ENCODE measurements around the gene NINJ1. TPM values are rescaled to one million over a fixed set of nuclear protein-coding genes. Genes with fewer than 3 reads are reported as not detected.

The NINJ1 gene
- total and polyA plus RNA-seq, 2 of the 8 experiments (the other 6 are each of a cell fraction or from before 2014, with no cell fraction given): 28.2 to 65.6 TPM

GRCh38 chr9:93121316-93122241 is 12.5 kb downstream of the NINJ1 start:
- WGBS, 2 experiments (ENCODE audit: extremely low coverage in 1 of 2, insufficient coverage in 1 of 2, insufficient read length in 1 of 2, insufficient replicate concordance in 2 of 2, low coverage in 1 of 2, low lambda C conversion rate in 2 of 2, missing lambda C conversion rate in 1 of 2): 89% methylated on average over 20 of the region's 20 CpGs; no CpG with 5 or more reads in 1 of the 2 experiments
- Histone ChIP-seq H2AFZ (ENCODE audit: low read length) (no peak overlapping the region), H3K4me3 (ENCODE audit: extremely low read depth in 1 of 4, insufficient read depth in 2 of 4, low read depth in 3 of 4, low read length in 4 of 4) (no peak overlapping the region), H2BK12ac (ENCODE audit: low read depth, low read length) (no peak overlapping the region), H3K18ac (ENCODE audit: extremely low read depth, low read length) (no peak overlapping the region), H3K79me1 (ENCODE audit: low read depth, low read length) (peaks cover 2% of the 10 kb centered on the region), H3K36me3 (ENCODE audit: control insufficient read depth in 2 of 4, insufficient read depth in 4 of 4, low read length in 3 of 4) (peaks cover 0 to 4% (median 0%) of the 10 kb centered on the region in 4 experiments; a peak in 1 of 8 replicates), H3K9me3 (ENCODE audit: insufficient read depth in 2 of 2, low read depth in 1 of 2, low read length in 1 of 2) (no peaks in the 10 kb centered on the region), H3K4ac (replicated peaks; ENCODE audit: insufficient read length, low read depth, low read length) (no peak overlapping the region), H2AK5ac (ENCODE audit: low read depth, low read length) (no peak overlapping the region), H3K27ac (ENCODE audit: low read depth, low read length) (no peak overlapping the region), H2BK20ac (ENCODE audit: low read length) (no peak overlapping the region), H4K91ac (replicated peaks; ENCODE audit: insufficient read length, low read length) (no peak overlapping the region), H3K56ac (replicated peaks; ENCODE audit: insufficient read length, low read depth, low read length) (no peak overlapping the region), H3K14ac (ENCODE audit: insufficient read length) (no peak overlapping the region), H3K23me2 (ENCODE audit: low read depth, low read length) (peaks cover 5% of the 10 kb centered on the region; the same call in 1 of the 2 replicates), H4K20me1 (replicated peaks in 1 of 2; ENCODE audit: control insufficient read depth in 1 of 2, insufficient read depth in 2 of 2, low read length in 2 of 2) (peaks cover 0 to 12% of the 10 kb centered on the region in 2 experiments), H2BK15ac (ENCODE audit: low read length) (no peak overlapping the region), H2BK120ac (replicated peaks; ENCODE audit: low read depth, low read length) (no peak overlapping the region), H2BK5ac (ENCODE audit: low read depth, low read length) (no peak overlapping the region; the same call in 1 of the 2 replicates), H3K27me3 (replicated peaks in 1 of 4; ENCODE audit: control insufficient read depth in 3 of 4, extremely low read depth in 1 of 4, insufficient read depth in 3 of 4, low read length in 3 of 4) (no peaks in the 10 kb centered on the region; a peak in 1 of 7 replicates), H3K23ac (ENCODE audit: insufficient read length) (no peak overlapping the region), H3K4me1 (replicated peaks in 1 of 4; ENCODE audit: control insufficient read depth in 3 of 4, insufficient read depth in 4 of 4, low read length in 3 of 4) (peaks cover 0 to 8% (median 3%) of the 10 kb centered on the region in 4 experiments; a peak in 6 of 7 replicates), H3K4me2 (ENCODE audit: insufficient read depth in 1 of 2, low read depth in 2 of 2, low read length in 2 of 2) (no peak overlapping the region), H3K9ac (replicated peaks in 1 of 4; ENCODE audit: extremely low read depth in 1 of 4, low read depth in 3 of 4, low read length in 3 of 4) (no peak overlapping the region), H3K79me2 (ENCODE audit: control insufficient read depth in 1 of 2, insufficient read depth in 2 of 2, low read length in 2 of 2) (no peaks in the 10 kb centered on the region), H4K5ac (ENCODE audit: insufficient read length, low read depth, low read length) (no peak overlapping the region), H4K8ac (ENCODE audit: extremely low read depth, insufficient read depth, low read length) (no peak overlapping the region)
- FAIRE-seq (no peak), DNase-seq (ENCODE audit: low read depth in 1 of 2, low spot score in 2 of 2) (no peak)
- ChIA-PET POLR2A (ENCODE audit: partially characterized antibody) (interaction anchor here (1.0 kb wide), 1 partner anchor 7 kb away, joined by 3 read pairs; no protein-coding TSS in a partner anchor), CTCF (ENCODE audit: partially characterized antibody) (interaction anchor here (0.6 to 8.5 kb wide), 4 partner anchors 14 to 475 kb away, joined by 3 to 96 read pairs (median 4); no protein-coding TSS in a partner anchor)
- TF ChIP-seq GTF2F1 (IDR thresholded peaks at IDR 0.05; ENCODE audit: borderline replicate concordance, low read depth, low read length) (no peak), RAD21 (IDR thresholded peaks at IDR 0.05 in 1 of 2, conservative IDR thresholded peaks at IDR 0.05 in 1 of 2; ENCODE audit: low read depth in 2 of 2, low read length in 2 of 2) (no peak), TCF12 (IDR thresholded peaks at IDR 0.05; ENCODE audit: low read depth, low read length) (no peak), GABPA (IDR thresholded peaks at IDR 0.05; ENCODE audit: borderline replicate concordance, insufficient read depth, low read length) (no peak), KDM5A (IDR thresholded peaks at IDR 0.05; ENCODE audit: low read length) (no peak), ASH2L (IDR thresholded peaks at IDR 0.05; ENCODE audit: low read length) (no peak), EP300 (IDR thresholded peaks at IDR 0.05; ENCODE audit: borderline replicate concordance in 1 of 2, low read depth in 2 of 2, low read length in 2 of 2) (no peak), FOSL1 (IDR thresholded peaks at IDR 0.05; ENCODE audit: insufficient read depth, low read depth, low read length) (no peak), RXRA (IDR thresholded peaks at IDR 0.05; ENCODE audit: insufficient read depth, low read depth, low read length) (no peak), JUND (IDR thresholded peaks at IDR 0.05; ENCODE audit: low read length) (no peak)

All from H1 (cell line).